ENCODE results near the gene SPART.

The SPART gene

GRCh38 chr13:36360903-36361302 is 14.7 kb upstream of the SPART start:
- TF ChIP-seq TCF12 (IDR thresholded peaks at IDR 0.05; ENCODE audit: low read depth): no peak
- TF ChIP-seq MAX (IDR thresholded peaks at IDR 0.05): no peak
- TF ChIP-seq REST (IDR thresholded peaks at IDR 0.05; ENCODE audit: low read depth): no peak
- no peak for TF ChIP-seq TAF1 (IDR thresholded peaks at IDR 0.05; ENCODE audit: low read depth)
- no peak for TF ChIP-seq FOXM1 (IDR thresholded peaks at IDR 0.05; ENCODE audit: borderline replicate concordance, low read depth)
- TF ChIP-seq ZBTB7A (IDR thresholded peaks at IDR 0.05; ENCODE audit: low read depth): no peak
- TF ChIP-seq NFIC (IDR thresholded peaks at IDR 0.05): no peak
- TF ChIP-seq EGR1 (IDR thresholded peaks at IDR 0.05): no peak
- no peak for TF ChIP-seq TEAD4 (IDR thresholded peaks at IDR 0.05)
- TF ChIP-seq USF1 (IDR thresholded peaks at IDR 0.05): no peak
- no peak for TF ChIP-seq CEBPB (IDR thresholded peaks at IDR 0.05)
- no peak for TF ChIP-seq CREB1 (IDR thresholded peaks at IDR 0.05; ENCODE audit: low read depth)
- TF ChIP-seq YY1 (IDR thresholded peaks at IDR 0.05; ENCODE audit: low read depth): no peak
- no peak for TF ChIP-seq EP300 (IDR thresholded peaks at IDR 0.05; ENCODE audit: borderline replicate concordance)

GRCh38 chr13:36359301-36359950 is 13.2 kb upstream of the SPART start:
- no peak for TF ChIP-seq USF1 (IDR thresholded peaks at IDR 0.05)
- no peak for TF ChIP-seq TEAD4 (IDR thresholded peaks at IDR 0.05)
- TF ChIP-seq MAX (IDR thresholded peaks at IDR 0.05): no peak
- TF ChIP-seq RAD21 (IDR thresholded peaks at IDR 0.05; ENCODE audit: low read depth): no peak
- TF ChIP-seq FOXM1 (IDR thresholded peaks at IDR 0.05; ENCODE audit: borderline replicate concordance, low read depth): no peak
- TF ChIP-seq NFIC (IDR thresholded peaks at IDR 0.05): no peak
- no peak for TF ChIP-seq YY1 (IDR thresholded peaks at IDR 0.05; ENCODE audit: low read depth)
- TF ChIP-seq CREB1 (IDR thresholded peaks at IDR 0.05; ENCODE audit: low read depth): no peak
- no peak for TF ChIP-seq ZBTB7A (IDR thresholded peaks at IDR 0.05; ENCODE audit: low read depth)
- TF ChIP-seq EGR1 (IDR thresholded peaks at IDR 0.05): no peak
- TF ChIP-seq TCF12 (IDR thresholded peaks at IDR 0.05; ENCODE audit: low read depth): no peak
- TF ChIP-seq CEBPB (IDR thresholded peaks at IDR 0.05): no peak
- TF ChIP-seq EP300 (IDR thresholded peaks at IDR 0.05; ENCODE audit: borderline replicate concordance): no peak
- no peak for TF ChIP-seq REST (IDR thresholded peaks at IDR 0.05; ENCODE audit: low read depth)

GRCh38 chr13:36358175-36358718 is 12.1 kb upstream of the SPART start:
- TF ChIP-seq REST (IDR thresholded peaks at IDR 0.05; ENCODE audit: low read depth) (no peak), CREB1 (IDR thresholded peaks at IDR 0.05; ENCODE audit: low read depth) (no peak), TEAD4 (IDR thresholded peaks at IDR 0.05) (no peak), EP300 (IDR thresholded peaks at IDR 0.05; ENCODE audit: borderline replicate concordance) (no peak), YY1 (IDR thresholded peaks at IDR 0.05; ENCODE audit: low read depth) (no peak), NFIC (IDR thresholded peaks at IDR 0.05) (no peak), USF1 (IDR thresholded peaks at IDR 0.05) (no peak), RAD21 (IDR thresholded peaks at IDR 0.05; ENCODE audit: low read depth) (no peak), EGR1 (IDR thresholded peaks at IDR 0.05) (no peak), MAX (IDR thresholded peaks at IDR 0.05) (no peak), ZBTB7A (IDR thresholded peaks at IDR 0.05; ENCODE audit: low read depth) (no peak), FOXM1 (IDR thresholded peaks at IDR 0.05; ENCODE audit: borderline replicate concordance, low read depth) (no peak)

Measured in Ishikawa (cell line).